ENCODE data around the gene AIF1L. TPM values are rescaled to one million over a fixed set of nuclear protein-coding genes. Genes with fewer than 3 reads are reported as not detected.

AIF1L gene
- polyA plus RNA-seq, 3 donors: not detected

DNA sequence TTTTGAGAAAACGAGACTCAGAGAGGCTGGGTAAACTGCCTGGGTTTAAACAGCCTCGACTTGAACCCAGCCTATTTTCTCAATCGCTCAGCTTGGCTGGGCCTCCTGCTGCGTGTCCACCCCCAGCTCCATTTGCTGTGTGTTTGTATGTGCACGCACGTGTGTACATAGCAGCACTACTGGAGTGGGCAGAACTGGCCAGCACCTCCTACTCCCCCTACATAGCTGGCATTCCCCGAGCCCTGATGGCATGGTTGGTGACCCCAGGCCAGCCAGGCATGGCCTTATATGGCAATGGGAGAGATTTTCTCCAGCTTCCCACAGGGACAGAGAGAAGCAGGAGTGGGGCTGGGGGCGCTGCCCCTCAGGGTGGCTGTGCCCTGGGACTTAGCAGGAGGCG is 4.1 kb downstream of the AIF1L start:
- Histone ChIP-seq H4K20me1 (ENCODE audit: insufficient read depth, low read length) (no peaks in the 10 kb centered on the region), H3K27me3 (ENCODE audit: control insufficient read depth in 2 of 2, insufficient read depth in 2 of 2, low read length in 2 of 2) (peaks cover 10 to 27% of the 10 kb centered on the region in 2 donors), H2AFZ (ENCODE audit: insufficient read depth, low read depth, low read length, poor library complexity, severe bottlenecking) (no peak overlapping the region), H3K4me3 (replicated peaks in 1 of 3; ENCODE audit: low read depth in 2 of 3, low read length in 3 of 3) (no peak overlapping the region), H3K79me2 (ENCODE audit: insufficient read depth, low read length) (no peaks in the 10 kb centered on the region), H3K27ac (ENCODE audit: low read depth in 1 of 2, low read length in 2 of 2) (no peak overlapping the region), H3K4me1 (ENCODE audit: control insufficient read depth in 1 of 2, insufficient read depth in 2 of 2, low read length in 2 of 2) (peaks cover 4 to 6% of the 10 kb centered on the region in 2 donors), H3K9me3 (replicated peaks in 1 of 2; ENCODE audit: control insufficient read depth in 1 of 2, insufficient read depth in 1 of 2, low read length in 2 of 2) (peaks cover 0 to 5% of the 10 kb centered on the region in 2 donors), H3K36me3 (replicated peaks in 1 of 2; ENCODE audit: control insufficient read depth in 1 of 2, insufficient read depth in 2 of 2, low read length in 2 of 2) (no peaks in the 10 kb centered on the region), H3K4me2 (replicated peaks; ENCODE audit: extremely low read depth, low read length, poor library complexity, severe bottlenecking) (no peak overlapping the region), H3K9ac (ENCODE audit: insufficient read depth, low read length, poor library complexity, severe bottlenecking) (no peak overlapping the region)
- TF ChIP-seq, protein P1, sequence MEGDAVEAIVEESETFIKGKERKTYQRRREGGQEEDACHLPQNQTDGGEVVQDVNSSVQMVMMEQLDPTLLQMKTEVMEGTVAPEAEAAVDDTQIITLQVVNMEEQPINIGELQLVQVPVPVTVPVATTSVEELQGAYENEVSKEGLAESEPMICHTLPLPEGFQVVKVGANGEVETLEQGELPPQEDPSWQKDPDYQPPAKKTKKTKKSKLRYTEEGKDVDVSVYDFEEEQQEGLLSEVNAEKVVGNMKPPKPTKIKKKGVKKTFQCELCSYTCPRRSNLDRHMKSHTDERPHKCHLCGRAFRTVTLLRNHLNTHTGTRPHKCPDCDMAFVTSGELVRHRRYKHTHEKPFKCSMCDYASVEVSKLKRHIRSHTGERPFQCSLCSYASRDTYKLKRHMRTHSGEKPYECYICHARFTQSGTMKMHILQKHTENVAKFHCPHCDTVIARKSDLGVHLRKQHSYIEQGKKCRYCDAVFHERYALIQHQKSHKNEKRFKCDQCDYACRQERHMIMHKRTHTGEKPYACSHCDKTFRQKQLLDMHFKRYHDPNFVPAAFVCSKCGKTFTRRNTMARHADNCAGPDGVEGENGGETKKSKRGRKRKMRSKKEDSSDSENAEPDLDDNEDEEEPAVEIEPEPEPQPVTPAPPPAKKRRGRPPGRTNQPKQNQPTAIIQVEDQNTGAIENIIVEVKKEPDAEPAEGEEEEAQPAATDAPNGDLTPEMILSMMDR (IDR thresholded peaks at IDR 0.05): no peak
- DNase-seq: no peak
- Mint-ChIP-seq H3K9me3 (peaks cover 0 to 7% (median 0%) of the 10 kb centered on the region in 7 donors), H3K27me3 (ENCODE audit: low read depth in 3 of 3) (peaks cover 25 to 30% (median 28%) of the 10 kb centered on the region in 3 donors), H3K4me3 (no peak overlapping the region), H3K4me1 (peaks cover 8% of the 10 kb centered on the region), H3K27ac (no peak overlapping the region), H3K36me3 (peaks cover 0 to 4% of the 10 kb centered on the region in 2 donors)
- intact Hi-C loops (cut with micrococcal nuclease): no loop called here
- 98% methylated on average over 4 of the region's 9 CpGs for WGBS (ENCODE audit: insufficient coverage)

DNA sequence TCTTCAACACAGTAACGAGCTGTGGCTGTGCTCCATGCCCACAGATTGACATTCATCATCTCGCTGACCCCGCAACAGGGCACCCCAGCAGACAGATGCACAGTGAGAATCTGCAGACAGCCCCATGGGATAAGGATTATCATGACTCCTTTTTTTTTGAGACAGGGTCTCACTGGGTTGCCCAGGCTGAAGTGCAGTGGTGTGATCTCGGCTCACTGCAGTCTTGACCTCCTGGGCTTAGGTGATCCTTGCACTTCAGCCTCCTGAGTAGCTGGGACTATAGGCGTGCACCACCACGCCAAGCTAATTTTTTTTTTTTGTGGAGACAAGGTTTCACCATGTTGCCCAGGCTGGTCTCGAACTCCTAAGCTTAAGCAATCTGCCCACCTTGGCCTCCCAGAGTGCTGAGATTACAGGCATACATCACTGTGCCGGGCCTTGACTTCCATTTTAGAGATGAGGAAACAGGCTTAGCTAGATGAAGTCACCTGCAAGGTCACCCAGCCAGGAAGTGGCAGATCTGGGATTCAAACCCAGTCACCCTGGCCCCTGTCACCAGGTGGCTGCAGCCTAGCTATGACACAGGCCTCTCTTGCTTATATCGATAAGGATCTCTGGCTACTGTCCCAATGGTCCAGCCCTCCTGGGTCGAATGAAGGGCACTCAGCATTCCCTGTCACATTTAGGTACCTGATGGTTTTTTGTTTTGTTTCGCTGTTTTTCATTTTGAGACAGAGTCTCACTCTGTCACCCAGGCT is 5.1 kb downstream of the AIF1L start:
- peaks cover 5 to 20% of the 10 kb centered on the region in 2 donors for H3K27me3 ChIP-seq (ENCODE audit: control insufficient read depth in 2 of 2, insufficient read depth in 2 of 2, low read length in 2 of 2)
- Mint-ChIP-seq H3K27me3 (ENCODE audit: low read depth in 3 of 3) (peaks cover 18 to 22% (median 21%) of the 10 kb centered on the region in 3 donors), H3K36me3 (no peaks in the 10 kb centered on the region), H3K4me1 (peaks cover 4% of the 10 kb centered on the region), H3K27ac (no peak overlapping the region), H3K4me3 (no peak overlapping the region), H3K9me3 (peaks cover 0 to 7% (median 0%) of the 10 kb centered on the region in 7 donors)
- H3K79me2 ChIP-seq (ENCODE audit: insufficient read depth, low read length): no peaks in the 10 kb centered on the region
- no peaks in the 10 kb centered on the region for H3K36me3 ChIP-seq (replicated peaks in 1 of 2; ENCODE audit: control insufficient read depth in 1 of 2, insufficient read depth in 2 of 2, low read length in 2 of 2)
- no peak overlapping the region for H3K9ac ChIP-seq (ENCODE audit: insufficient read depth, low read length, poor library complexity, severe bottlenecking)
- TF ChIP-seq, protein P1 (IDR thresholded peaks at IDR 0.05): no peak
- DNase-seq: no peak
- H3K4me3 ChIP-seq (replicated peaks in 1 of 3; ENCODE audit: low read depth in 2 of 3, low read length in 3 of 3): no peak overlapping the region
- H2AFZ ChIP-seq (ENCODE audit: insufficient read depth, low read depth, low read length, poor library complexity, severe bottlenecking): no peak overlapping the region
- H3K27ac ChIP-seq (ENCODE audit: low read depth in 1 of 2, low read length in 2 of 2): no peak overlapping the region
- H4K20me1 ChIP-seq (ENCODE audit: insufficient read depth, low read length): no peaks in the 10 kb centered on the region
- H3K4me1 ChIP-seq (ENCODE audit: control insufficient read depth in 1 of 2, insufficient read depth in 2 of 2, low read length in 2 of 2): peaks cover 0 to 6% of the 10 kb centered on the region in 2 donors
- no peaks in the 10 kb centered on the region for H3K9me3 ChIP-seq (replicated peaks in 1 of 2; ENCODE audit: control insufficient read depth in 1 of 2, insufficient read depth in 1 of 2, low read length in 2 of 2)
- WGBS (ENCODE audit: insufficient coverage): 89% methylated on average over 8 of the region's 11 CpGs
- no peak overlapping the region for H3K4me2 ChIP-seq (replicated peaks; ENCODE audit: extremely low read depth, low read length, poor library complexity, severe bottlenecking)
- intact Hi-C loops (cut with micrococcal nuclease): no loop called here
